Colonic mucosa (tissue), 4 donors: ENCODE measurements around the gene BCR. TPM values are rescaled to one million over a fixed set of nuclear protein-coding genes. Genes with fewer than 3 reads are reported as not detected.

Experiments
- DNase-seq: peaks from one replicate; pipeline ENCODE4 v3.0.0-alpha.2; 2020
- H3K27ac ChIP-seq: fragments of 200-600 bp; one replicate; pipeline ENCODE4 v1.8.0; 2021
- H3K27me3 ChIP-seq: fragments of 200-600 bp; one replicate; pipeline ENCODE4 v1.8.0; 2021
- H3K36me3 ChIP-seq: fragments of 200-600 bp; one replicate; pipeline ENCODE4 v1.8.0; 2021
- H3K4me1 ChIP-seq: fragments of 200-600 bp; one replicate; pipeline ENCODE4 v1.8.0; 2021; ENCODE audit warnings: mild to moderate bottlenecking
- H3K4me3 ChIP-seq: fragments of 200-600 bp; one replicate; pipeline ENCODE4 v1.8.0; 2021
- H3K9ac ChIP-seq, 2 donors: one replicate each; pipeline ENCODE4 v1.7.0; 2013; ENCODE audit warnings: control low read depth in 2 of 2, low read depth in 2 of 2, low read length in 2 of 2
- H3K9me3 ChIP-seq: fragments of 200-600 bp; one replicate; pipeline ENCODE4 v1.8.0; 2021
- intact Hi-C: fragments of 100-400 bp; cut with DNase I; formaldehyde crosslinking; loops from one replicate; pipeline ENCODE4 v1.14.1; 2022
- total RNA-seq, 2 donors: library from RNA; stranded (reverse); fragmentation: NEBNext Ultra II Directional in 1 of 2; extraction: Animal tissue kit (Norgen Biotek cat#: 25700) in 1 of 2; gene quantifications; one replicate each; pipeline ENCODE4 v1.2.1, GENCODE V29; 2021
- TF ChIP-seq, protein P1 (sequence below): fragments of 200-600 bp; IDR thresholded peaks from one replicate; pipeline ENCODE4 v1.8.0; 2022; ENCODE audit warnings: antibody characterized with exemption, mild to moderate bottlenecking
- donor health status: healthy.
- donor health status: DM: no; HTN: no; CAD: no.
- donor health status: DM: no; HTN: no; CAD: no.

Gene BCR
- total RNA-seq, 2 donors from 2014 or later: 39.2 to 57.8 TPM

DNA sequence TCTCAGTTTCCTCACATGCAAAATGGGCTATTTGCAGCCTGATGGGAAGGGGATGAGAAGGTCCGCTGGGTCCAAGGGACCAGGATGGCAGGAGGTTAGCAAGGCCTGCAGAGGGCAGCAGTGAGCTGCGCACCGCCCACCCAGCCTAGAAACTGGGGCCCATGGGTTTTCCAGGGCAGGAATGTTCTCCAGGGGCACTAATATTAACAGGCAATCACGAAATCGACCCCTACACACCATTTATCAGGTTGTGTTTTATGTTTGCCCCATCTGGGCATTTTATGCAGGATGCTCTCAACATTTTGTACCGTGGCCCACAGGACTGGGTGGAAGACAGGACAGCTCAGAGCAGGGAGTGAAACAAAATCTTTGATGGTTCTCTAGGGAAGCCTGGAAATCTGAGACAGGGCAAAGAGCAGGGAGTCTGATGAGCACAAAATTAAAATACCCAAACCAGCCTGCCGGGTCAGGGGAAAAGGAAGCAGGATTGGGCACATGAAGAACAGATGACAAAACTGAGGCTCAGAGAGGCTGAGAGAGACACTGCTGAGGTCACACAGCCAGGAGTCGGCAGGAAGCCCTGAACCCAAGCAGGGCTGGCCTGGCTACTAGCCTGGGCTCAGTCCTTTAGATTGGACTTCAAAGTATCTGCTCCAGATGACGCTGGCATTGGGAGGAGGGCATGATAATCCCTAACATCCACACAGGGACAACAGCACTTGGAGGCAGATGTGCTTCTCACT lies 1.6 kb upstream of the BCR start:
- TF ChIP-seq, protein P1, sequence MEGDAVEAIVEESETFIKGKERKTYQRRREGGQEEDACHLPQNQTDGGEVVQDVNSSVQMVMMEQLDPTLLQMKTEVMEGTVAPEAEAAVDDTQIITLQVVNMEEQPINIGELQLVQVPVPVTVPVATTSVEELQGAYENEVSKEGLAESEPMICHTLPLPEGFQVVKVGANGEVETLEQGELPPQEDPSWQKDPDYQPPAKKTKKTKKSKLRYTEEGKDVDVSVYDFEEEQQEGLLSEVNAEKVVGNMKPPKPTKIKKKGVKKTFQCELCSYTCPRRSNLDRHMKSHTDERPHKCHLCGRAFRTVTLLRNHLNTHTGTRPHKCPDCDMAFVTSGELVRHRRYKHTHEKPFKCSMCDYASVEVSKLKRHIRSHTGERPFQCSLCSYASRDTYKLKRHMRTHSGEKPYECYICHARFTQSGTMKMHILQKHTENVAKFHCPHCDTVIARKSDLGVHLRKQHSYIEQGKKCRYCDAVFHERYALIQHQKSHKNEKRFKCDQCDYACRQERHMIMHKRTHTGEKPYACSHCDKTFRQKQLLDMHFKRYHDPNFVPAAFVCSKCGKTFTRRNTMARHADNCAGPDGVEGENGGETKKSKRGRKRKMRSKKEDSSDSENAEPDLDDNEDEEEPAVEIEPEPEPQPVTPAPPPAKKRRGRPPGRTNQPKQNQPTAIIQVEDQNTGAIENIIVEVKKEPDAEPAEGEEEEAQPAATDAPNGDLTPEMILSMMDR: peak; percentile 93
- DNase-seq: peak; percentile 64
- H3K27me3 ChIP-seq: no peaks in the 10 kb centered on the region
- H3K36me3 ChIP-seq: no peaks in the 10 kb centered on the region
- intact Hi-C loops: loop anchor here (2.0 kb wide), 1 partner anchor 104 kb away; no protein-coding TSS in a partner anchor
- no peak overlapping the region for H3K27ac ChIP-seq
- no peak overlapping the region for H3K4me3 ChIP-seq
- no peak overlapping the region for H3K9ac ChIP-seq
- H3K4me1 ChIP-seq: peaks cover 21% of the 10 kb centered on the region
- no peaks in the 10 kb centered on the region for H3K9me3 ChIP-seq

DNA sequence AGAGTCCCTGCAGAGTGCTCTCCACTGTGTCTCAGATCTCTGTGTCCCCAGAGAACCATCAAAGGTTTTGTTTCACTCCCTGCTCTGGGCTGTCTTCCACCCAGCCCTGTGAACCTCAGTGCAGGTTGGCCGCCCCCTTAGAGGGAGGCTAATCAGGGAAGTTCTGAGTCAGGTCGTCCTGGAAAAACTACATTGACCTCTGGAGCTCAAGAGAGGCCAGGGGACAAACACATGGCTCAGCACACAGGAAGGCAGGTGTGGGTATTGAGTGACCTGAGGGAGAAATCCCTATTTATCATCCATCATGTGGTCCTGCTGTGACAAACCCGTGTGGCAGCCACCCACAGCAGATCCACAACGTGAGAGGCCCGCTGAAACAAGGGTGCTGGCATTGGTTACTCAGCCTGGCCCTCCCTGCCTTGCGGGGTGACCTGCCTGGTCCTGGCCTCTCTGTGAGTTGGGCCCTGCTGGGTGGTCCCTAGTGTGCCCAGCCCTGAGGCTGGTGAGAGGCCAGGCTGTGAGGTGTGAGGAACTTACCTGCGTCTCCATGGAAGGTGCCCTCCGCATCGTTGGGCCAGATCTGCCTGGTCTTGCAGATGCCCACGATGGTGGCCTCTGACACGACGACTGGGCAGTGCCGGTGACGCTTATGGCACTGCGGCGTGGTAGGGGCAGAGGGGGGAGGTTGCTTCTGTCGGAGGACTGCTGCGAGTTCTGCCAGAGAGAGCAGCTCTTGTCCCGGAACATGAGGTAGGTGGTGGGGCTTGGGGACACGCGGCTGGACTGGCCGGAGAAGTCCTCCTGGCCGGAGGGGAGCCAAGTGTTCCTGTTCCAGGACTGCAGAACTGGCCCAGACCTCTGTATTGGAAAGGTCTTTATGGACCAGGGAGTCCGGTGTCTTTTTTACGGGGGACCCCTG lies 669 bp upstream of the BCR start:
- Histone ChIP-seq H3K9ac (peak overlapping the region; percentile 44 to 73), H3K27me3 (no peaks in the 10 kb centered on the region), H3K4me3 (peak overlapping the region; percentile 39), H3K36me3 (no peaks in the 10 kb centered on the region), H3K4me1 (peaks cover 23% of the 10 kb centered on the region), H3K27ac (no peak overlapping the region), H3K9me3 (no peaks in the 10 kb centered on the region)
- intact Hi-C loops: loop anchor here (2.0 kb wide), 1 partner anchor 103 kb away; no protein-coding TSS in a partner anchor
- peak; percentile 32 for DNase-seq
- TF ChIP-seq, protein P1: no peak

DNA sequence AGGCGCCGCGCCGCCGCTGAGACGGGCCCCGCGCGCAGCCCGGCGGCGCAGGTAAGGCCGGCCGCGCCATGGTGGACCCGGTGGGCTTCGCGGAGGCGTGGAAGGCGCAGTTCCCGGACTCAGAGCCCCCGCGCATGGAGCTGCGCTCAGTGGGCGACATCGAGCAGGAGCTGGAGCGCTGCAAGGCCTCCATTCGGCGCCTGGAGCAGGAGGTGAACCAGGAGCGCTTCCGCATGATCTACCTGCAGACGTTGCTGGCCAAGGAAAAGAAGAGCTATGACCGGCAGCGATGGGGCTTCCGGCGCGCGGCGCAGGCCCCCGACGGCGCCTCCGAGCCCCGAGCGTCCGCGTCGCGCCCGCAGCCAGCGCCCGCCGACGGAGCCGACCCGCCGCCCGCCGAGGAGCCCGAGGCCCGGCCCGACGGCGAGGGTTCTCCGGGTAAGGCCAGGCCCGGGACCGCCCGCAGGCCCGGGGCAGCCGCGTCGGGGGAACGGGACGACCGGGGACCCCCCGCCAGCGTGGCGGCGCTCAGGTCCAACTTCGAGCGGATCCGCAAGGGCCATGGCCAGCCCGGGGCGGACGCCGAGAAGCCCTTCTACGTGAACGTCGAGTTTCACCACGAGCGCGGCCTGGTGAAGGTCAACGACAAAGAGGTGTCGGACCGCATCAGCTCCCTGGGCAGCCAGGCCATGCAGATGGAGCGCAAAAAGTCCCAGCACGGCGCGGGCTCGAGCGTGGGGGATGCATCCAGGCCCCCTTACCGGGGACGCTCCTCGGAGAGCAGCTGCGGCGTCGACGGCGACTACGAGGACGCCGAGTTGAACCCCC lies 798 bp downstream of the BCR start:
- H3K4me3 ChIP-seq: peak overlapping the region; percentile 64
- TF ChIP-seq, protein P1: no peak

DNA sequence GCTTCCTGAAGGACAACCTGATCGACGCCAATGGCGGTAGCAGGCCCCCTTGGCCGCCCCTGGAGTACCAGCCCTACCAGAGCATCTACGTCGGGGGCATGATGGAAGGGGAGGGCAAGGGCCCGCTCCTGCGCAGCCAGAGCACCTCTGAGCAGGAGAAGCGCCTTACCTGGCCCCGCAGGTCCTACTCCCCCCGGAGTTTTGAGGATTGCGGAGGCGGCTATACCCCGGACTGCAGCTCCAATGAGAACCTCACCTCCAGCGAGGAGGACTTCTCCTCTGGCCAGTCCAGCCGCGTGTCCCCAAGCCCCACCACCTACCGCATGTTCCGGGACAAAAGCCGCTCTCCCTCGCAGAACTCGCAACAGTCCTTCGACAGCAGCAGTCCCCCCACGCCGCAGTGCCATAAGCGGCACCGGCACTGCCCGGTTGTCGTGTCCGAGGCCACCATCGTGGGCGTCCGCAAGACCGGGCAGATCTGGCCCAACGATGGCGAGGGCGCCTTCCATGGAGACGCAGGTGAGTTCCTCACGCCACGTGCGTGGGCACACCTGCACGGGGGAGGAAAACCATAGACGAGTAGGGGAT lies 1.5 kb downstream of the BCR start:
- H3K27me3 ChIP-seq: no peaks in the 10 kb centered on the region
- DNase-seq: no peak
- H3K9ac ChIP-seq: peak overlapping the region; percentile 42 to 68
- TF ChIP-seq, protein P1: no peak
- H3K4me3 ChIP-seq: peak overlapping the region; percentile 64
- no peak overlapping the region for H3K27ac ChIP-seq
- intact Hi-C loops: no loop called here
- no peaks in the 10 kb centered on the region for H3K36me3 ChIP-seq
- H3K4me1 ChIP-seq: peaks cover 23% of the 10 kb centered on the region
- no peaks in the 10 kb centered on the region for H3K9me3 ChIP-seq

More for the DNA sequence above, 798 bp downstream of the BCR start:
- Histone ChIP-seq H3K27ac (no peak overlapping the region), H3K9ac (peak overlapping the region in 1 of 2 donors; percentile 68), H3K36me3 (no peaks in the 10 kb centered on the region), H3K27me3 (no peaks in the 10 kb centered on the region), H3K4me1 (peaks cover 23% of the 10 kb centered on the region), H3K9me3 (no peaks in the 10 kb centered on the region)
- intact Hi-C loops: no loop called here
- DNase-seq: no peak
